RWPE2 (cell line): Measurements from ENCODE around the gene RAD51C.
"Not testable (repeated sequence)": the region's sequence is repeated elsewhere in the genome, so short reads cannot be mapped to it uniquely, and the experiment has no call there.

Source experiments
- ATAC-seq: fragments of 200-7000 bp; cut with Tn5 transposase; 3 replicates; pipeline ENCODE4 v1.9.1; 2021; ENCODE audit warnings: low read depth
- DNase-seq: peaks from one replicate; pipeline ENCODE4 v3.0.0-alpha.2; 2020; ENCODE audit warnings: low spot score
- H3K27ac ChIP-seq: fragments of 450-650 bp; 2 replicates; pipeline ENCODE4 v1.5.1; 2017; ENCODE audit warnings: mild to moderate bottlenecking; ENCODE audit not compliant: poor library complexity, severe bottlenecking
- H3K27me3 ChIP-seq: fragments of 250-450 bp; sonication (Bioruptor Pico); 2 replicates; pipeline ENCODE4 v1.5.1; 2021; ENCODE audit warnings: mild to moderate bottlenecking, moderate library complexity; ENCODE audit not compliant: insufficient read depth, poor library complexity, severe bottlenecking
- H3K36me3 ChIP-seq: fragments of 250-450 bp; sonication (Bioruptor Pico); 2 replicates; pipeline ENCODE4 v1.5.1; 2020; ENCODE audit warnings: low read depth, mild to moderate bottlenecking, moderate library complexity
- H3K4me1 ChIP-seq: fragments of 250-450 bp; sonication (Bioruptor Pico); 2 replicates; pipeline ENCODE4 v1.5.1; 2021; ENCODE audit warnings: mild to moderate bottlenecking, moderate library complexity; ENCODE audit not compliant: insufficient read depth, poor library complexity, severe bottlenecking
- H3K4me3 ChIP-seq: fragments of 250-450 bp; sonication (Bioruptor Pico); 2 replicates; pipeline ENCODE4 v1.5.1; 2021; ENCODE audit warnings: mild to moderate bottlenecking, moderate library complexity; ENCODE audit not compliant: severe bottlenecking
- H3K9me3 ChIP-seq: fragments of 250-450 bp; sonication (Bioruptor Pico); 2 replicates; pipeline ENCODE4 v1.5.1; 2021; ENCODE audit warnings: mild to moderate bottlenecking, moderate library complexity; ENCODE audit not compliant: severe bottlenecking
- TF ChIP-seq, protein P1 (sequence below): fragments of 450-650 bp; IDR thresholded peaks from one replicate; pipeline ENCODE4 v1.5.1; 2017; ENCODE audit warnings: mild to moderate bottlenecking, moderate library complexity; ENCODE audit not compliant: poor library complexity, severe bottlenecking

RAD51C gene

DNA sequence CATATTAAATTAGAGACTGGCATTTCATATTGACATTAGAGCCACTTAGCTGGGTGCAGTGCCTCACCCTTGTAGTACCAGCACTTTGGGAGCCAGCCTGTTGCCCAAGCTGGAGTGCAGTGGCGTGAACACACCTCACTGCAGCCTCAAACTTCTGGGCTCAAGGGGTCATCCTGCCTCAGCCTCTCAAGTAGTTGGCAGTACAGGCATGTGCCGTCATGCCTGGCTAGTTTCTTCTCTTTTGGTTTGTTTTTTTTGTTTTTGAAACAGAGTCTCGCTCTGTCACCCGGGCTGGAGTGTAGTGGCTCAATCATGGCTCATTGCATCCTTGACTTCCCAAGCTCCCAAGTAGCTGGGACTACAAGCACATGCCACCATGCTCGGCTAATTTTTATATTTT is 72.0 kb downstream of the RAD51C start:
- Histone ChIP-seq H3K4me3 (no peak overlapping the region), H3K4me1 (no peaks in the 10 kb centered on the region), H3K27ac (no peak overlapping the region), H3K27me3 (peaks cover 28% of the 10 kb centered on the region), H3K36me3 (no peaks in the 10 kb centered on the region), H3K9me3 (no peaks in the 10 kb centered on the region)
- ATAC-seq (no peak), DNase-seq (no peak)
- TF ChIP-seq, protein P1, sequence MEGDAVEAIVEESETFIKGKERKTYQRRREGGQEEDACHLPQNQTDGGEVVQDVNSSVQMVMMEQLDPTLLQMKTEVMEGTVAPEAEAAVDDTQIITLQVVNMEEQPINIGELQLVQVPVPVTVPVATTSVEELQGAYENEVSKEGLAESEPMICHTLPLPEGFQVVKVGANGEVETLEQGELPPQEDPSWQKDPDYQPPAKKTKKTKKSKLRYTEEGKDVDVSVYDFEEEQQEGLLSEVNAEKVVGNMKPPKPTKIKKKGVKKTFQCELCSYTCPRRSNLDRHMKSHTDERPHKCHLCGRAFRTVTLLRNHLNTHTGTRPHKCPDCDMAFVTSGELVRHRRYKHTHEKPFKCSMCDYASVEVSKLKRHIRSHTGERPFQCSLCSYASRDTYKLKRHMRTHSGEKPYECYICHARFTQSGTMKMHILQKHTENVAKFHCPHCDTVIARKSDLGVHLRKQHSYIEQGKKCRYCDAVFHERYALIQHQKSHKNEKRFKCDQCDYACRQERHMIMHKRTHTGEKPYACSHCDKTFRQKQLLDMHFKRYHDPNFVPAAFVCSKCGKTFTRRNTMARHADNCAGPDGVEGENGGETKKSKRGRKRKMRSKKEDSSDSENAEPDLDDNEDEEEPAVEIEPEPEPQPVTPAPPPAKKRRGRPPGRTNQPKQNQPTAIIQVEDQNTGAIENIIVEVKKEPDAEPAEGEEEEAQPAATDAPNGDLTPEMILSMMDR: no peak

DNA sequence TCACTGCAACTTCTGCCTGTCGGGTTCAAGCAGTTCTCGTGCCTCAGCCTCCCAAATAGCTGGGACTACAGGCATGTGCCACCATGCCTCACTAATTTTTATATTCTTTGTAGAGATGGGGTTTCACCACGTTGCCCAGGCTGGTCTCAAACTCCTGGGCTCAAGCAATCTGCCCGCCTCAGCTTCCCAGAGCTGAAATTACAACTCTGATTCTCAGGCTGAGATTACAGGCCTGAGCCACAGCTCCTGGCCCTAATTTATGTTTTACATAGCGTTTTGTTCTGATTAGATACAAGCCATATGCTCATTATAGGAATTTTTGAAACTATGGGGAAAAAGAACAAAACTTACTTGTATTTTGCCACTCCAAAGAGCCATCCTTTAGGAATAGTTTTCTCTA is 86.1 kb downstream of the RAD51C start:
- not testable (repeated sequence) for DNase-seq, H3K4me3 ChIP-seq, H3K9me3 ChIP-seq, H3K4me1 ChIP-seq, ATAC-seq, H3K36me3 ChIP-seq, H3K27ac ChIP-seq, H3K27me3 ChIP-seq

DNA sequence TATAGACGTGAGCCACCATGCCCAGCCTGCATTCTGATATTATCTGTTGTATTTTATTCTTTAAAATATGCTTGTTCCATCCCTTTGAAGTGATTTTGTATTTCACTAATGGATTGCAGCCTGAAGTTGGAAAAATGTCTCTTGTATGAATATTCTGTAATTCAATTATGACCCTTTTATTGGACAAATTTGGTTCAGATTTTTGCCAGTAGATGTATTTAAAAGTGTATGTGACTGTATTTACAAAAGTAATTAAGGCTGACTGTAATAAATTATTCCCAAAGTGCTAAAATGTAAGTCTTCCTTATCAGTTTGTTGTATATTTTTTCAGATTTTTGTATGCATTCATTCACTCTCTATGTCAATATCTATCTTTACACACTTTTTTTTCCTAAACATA is 87.0 kb downstream of the RAD51C start:
- Histone ChIP-seq H3K9me3 (no peaks in the 10 kb centered on the region), H3K4me3 (no peak overlapping the region), H3K27me3 (no peaks in the 10 kb centered on the region), H3K4me1 (no peaks in the 10 kb centered on the region), H3K27ac (no peak overlapping the region), H3K36me3 (no peaks in the 10 kb centered on the region; the same call in 1 of the 2 replicates)
- no peak for ATAC-seq
- TF ChIP-seq, protein P1: no peak
- no peak for DNase-seq

DNA sequence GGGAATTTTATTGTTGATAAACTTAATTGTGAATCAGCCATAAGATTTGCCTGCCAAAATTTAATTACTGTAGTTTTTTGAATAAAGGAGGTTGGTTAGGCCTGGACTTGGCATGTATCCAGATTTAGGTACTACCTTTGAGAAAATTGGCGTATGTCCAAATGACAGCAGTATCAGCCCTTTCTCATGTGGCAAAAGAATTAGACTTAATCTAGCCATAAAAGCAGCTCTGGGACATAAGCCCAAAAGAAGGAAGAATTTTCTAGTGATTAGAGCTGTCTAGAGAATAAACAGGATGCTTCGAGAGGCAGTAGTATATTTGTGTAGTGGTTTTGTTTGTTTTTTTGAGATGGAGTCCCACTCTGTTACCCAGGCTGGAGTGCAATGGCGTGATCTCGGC is 91.0 kb downstream of the RAD51C start:
- DNase-seq: no peak
- ATAC-seq: no peak
- Histone ChIP-seq H3K4me1 (peaks cover 16% of the 10 kb centered on the region), H3K4me3 (no peak overlapping the region), H3K27me3 (no peaks in the 10 kb centered on the region), H3K36me3 (no peaks in the 10 kb centered on the region), H3K9me3 (no peaks in the 10 kb centered on the region), H3K27ac (no peak overlapping the region)
- TF ChIP-seq, protein P1: no peak

DNA sequence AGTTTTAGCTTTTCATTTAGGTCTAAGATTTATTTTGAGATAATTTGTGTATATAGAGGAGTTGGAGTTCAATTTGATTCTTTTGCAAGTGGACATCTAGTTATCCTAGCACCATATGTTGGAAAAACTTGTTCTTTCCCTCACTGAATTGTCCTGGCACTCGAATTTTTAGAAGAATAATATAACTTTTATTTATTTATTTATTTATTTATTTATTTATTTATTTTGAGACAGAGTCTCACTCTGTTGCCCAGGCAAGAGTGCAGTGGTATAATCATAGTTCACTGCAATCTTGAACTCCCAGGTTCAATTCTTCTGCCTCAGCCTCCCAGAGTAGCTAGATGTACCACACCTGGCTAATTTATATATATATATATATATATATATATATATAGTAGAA is 92.7 kb downstream of the RAD51C start:
- Histone ChIP-seq H3K4me3 (no peak overlapping the region), H3K4me1 (peaks cover 16% of the 10 kb centered on the region), H3K27ac (no peak overlapping the region), H3K9me3 (no peaks in the 10 kb centered on the region), H3K36me3 (no peaks in the 10 kb centered on the region), H3K27me3 (no peaks in the 10 kb centered on the region)
- ATAC-seq (no peak), DNase-seq (no peak)
- TF ChIP-seq, protein P1: no peak
